Mesendoderm (in vitro differentiated cells): ENCODE measurements around the gene BBOX1.
"Not testable (repeated sequence)": the region's sequence is repeated elsewhere in the genome, so short reads cannot be mapped to it uniquely, and the experiment has no call there.

Experiments used
- DNase-seq: peaks from one replicate; pipeline ENCODE4 v3.0.0; 2013
- H2AK5ac ChIP-seq: 2 replicates; pipeline ENCODE4 v1.6.1; 2013; ENCODE audit warnings: low read length, inconsistent platforms
- H2BK120ac ChIP-seq: 2 replicates; pipeline ENCODE4 v1.6.1; 2013; ENCODE audit warnings: low read depth, mild to moderate bottlenecking, low read length, moderate library complexity, mixed read lengths
- H2BK15ac ChIP-seq: replicated peaks from 2 replicates; pipeline ENCODE4 v1.6.1; 2013; ENCODE audit warnings: low read depth, mild to moderate bottlenecking, moderate library complexity
- H2BK5ac ChIP-seq: 2 replicates; pipeline ENCODE4 v1.6.1; 2013; ENCODE audit warnings: low read length, inconsistent platforms
- H3K18ac ChIP-seq: 2 replicates; pipeline ENCODE4 v1.6.1; 2013; ENCODE audit warnings: mild to moderate bottlenecking, low read length, mixed read lengths
- H3K23ac ChIP-seq: one replicate; pipeline ENCODE4 v1.6.1; 2013; ENCODE audit warnings: low read length
- H3K27ac ChIP-seq: 2 replicates; pipeline ENCODE4 v1.5.1; 2013; ENCODE audit warnings: low read depth, mild to moderate bottlenecking, inconsistent platforms, low read length, moderate library complexity
- H3K27me3 ChIP-seq: 2 replicates; pipeline ENCODE4 v1.6.1; 2013; ENCODE audit warnings: low read length, control low read depth, mild to moderate bottlenecking, inconsistent platforms; ENCODE audit not compliant: insufficient read depth, poor library complexity
- H3K36me3 ChIP-seq: 2 replicates; pipeline ENCODE4 v1.6.1; 2013; ENCODE audit warnings: low read length, inconsistent platforms; ENCODE audit not compliant: control insufficient read depth, insufficient read depth
- H3K4ac ChIP-seq: one replicate; pipeline ENCODE4 v1.6.1; 2013; ENCODE audit warnings: low read depth, mild to moderate bottlenecking, low read length, moderate library complexity
- H3K4me1 ChIP-seq: 2 replicates; pipeline ENCODE4 v1.6.1; 2013; ENCODE audit warnings: low read depth, low read length, inconsistent platforms; ENCODE audit not compliant: control insufficient read depth
- H3K4me2 ChIP-seq: 2 replicates; pipeline ENCODE4 v1.6.1; 2013; ENCODE audit warnings: low read length
- H3K4me3 ChIP-seq: 2 replicates; pipeline ENCODE4 v1.5.1; 2013; ENCODE audit warnings: mild to moderate bottlenecking, low read length
- H3K56ac ChIP-seq: one replicate; pipeline ENCODE4 v1.6.1; 2013; ENCODE audit warnings: low read length
- H3K79me1 ChIP-seq: 2 replicates; pipeline ENCODE4 v1.6.1; 2013; ENCODE audit warnings: low read length, inconsistent platforms
- H3K79me2 ChIP-seq: 2 replicates; pipeline ENCODE4 v1.6.1; 2013; ENCODE audit warnings: mild to moderate bottlenecking, low read length; ENCODE audit not compliant: control insufficient read depth, insufficient read depth
- H3K9ac ChIP-seq: 2 replicates; pipeline ENCODE4 v1.6.1; 2013; ENCODE audit warnings: low read length, inconsistent platforms
- H4K5ac ChIP-seq: one replicate; pipeline ENCODE4 v1.6.1; 2013; ENCODE audit warnings: low read length
- H4K8ac ChIP-seq: one replicate; pipeline ENCODE4 v1.6.1; 2013; ENCODE audit warnings: low read depth, mild to moderate bottlenecking, control low read depth, low read length, moderate library complexity
- WGBS: extraction: QIAGEN DNeasy Blood & Tissue Kit; methylation state at CpG from one replicate; pipeline ENCODE4 v1.1.7; 2013; ENCODE audit warnings: low lambda C conversion rate, missing lambda C conversion rate; ENCODE audit not compliant: insufficient coverage; ENCODE audit errors: extremely low coverage; 5-methylcytosine and 5-hydroxymethylcytosine counted together

BBOX1 gene

DNA sequence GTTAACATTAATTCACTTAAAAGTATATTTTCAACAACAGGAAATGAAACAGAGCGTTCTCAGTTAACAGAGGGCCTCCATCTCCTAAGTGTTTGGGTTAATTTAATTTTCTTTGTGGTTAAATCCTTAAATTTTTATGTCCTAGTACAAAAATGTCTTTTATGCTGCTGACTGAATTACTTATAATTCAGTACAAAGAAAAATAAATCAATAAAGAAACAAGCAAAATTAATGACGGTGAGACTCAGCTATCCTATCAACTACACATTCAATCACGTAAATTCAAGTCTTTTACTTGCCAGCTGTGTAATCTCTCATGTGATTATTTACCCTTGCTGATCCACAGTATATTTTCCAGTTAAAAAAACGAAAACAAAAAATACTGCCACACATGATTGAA is 81.4 kb downstream of the BBOX1 start:
- Histone ChIP-seq H3K4me2 (no peak overlapping the region), H3K4me3 (no peak overlapping the region), H3K79me1 (no peaks in the 10 kb centered on the region), H2AK5ac (no peak overlapping the region), H3K18ac (no peak overlapping the region), H2BK120ac (no peak overlapping the region), H3K36me3 (no peaks in the 10 kb centered on the region), H3K27me3 (no peaks in the 10 kb centered on the region), H3K4me1 (no peaks in the 10 kb centered on the region), H3K4ac (no peak overlapping the region), H2BK15ac (no peak overlapping the region), H3K9ac (no peak overlapping the region), H3K56ac (no peak overlapping the region), H3K23ac (no peak overlapping the region), H3K27ac (no peak overlapping the region), H3K79me2 (no peaks in the 10 kb centered on the region), H4K5ac (no peak overlapping the region), H2BK5ac (no peak overlapping the region), H4K8ac (no peak overlapping the region)
- no peak for DNase-seq
- WGBS, result no CpG with 5 or more reads among the region's 4 CpGs

DNA sequence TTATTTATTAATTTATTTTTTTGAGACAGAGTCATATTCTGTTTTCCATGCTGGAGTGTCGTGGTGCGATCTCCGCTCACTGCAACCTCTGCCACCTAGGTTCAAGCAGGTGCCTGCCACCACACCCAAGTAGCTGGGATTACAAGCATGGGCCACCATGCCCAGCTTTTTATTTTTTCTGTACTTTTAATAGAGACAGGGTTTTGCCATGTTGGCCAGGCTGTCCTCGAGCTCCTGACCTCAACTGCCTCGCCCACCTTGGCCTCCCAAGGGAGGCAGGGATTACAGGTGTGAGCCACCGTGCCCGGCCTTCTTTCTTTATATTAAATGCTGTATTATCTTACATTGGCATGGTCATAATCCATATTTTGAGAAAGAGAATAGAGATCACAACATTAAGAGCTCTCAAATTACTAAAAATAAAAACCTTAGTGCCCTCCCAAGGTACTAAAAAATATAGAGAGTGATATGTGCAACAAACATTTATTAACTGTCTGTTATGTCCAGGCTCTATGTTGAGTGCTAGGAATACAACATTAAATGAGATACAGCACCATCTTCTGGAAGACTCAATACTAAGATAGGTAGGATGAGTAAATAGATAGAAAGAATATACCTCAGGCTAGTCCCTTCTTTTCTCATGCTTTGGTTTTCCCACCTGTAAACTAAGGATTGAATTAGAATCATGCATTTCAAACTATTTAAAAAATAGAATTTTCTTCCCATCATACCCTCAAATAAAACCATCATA is 84.1 kb downstream of the BBOX1 start:
- Histone ChIP-seq H3K27me3 (no peaks in the 10 kb centered on the region), H3K27ac (no peak overlapping the region), H3K23ac (no peak overlapping the region), H3K4me2 (no peak overlapping the region), H2BK120ac (no peak overlapping the region), H3K4me3 (no peak overlapping the region), H3K4ac (no peak overlapping the region), H3K79me2 (no peaks in the 10 kb centered on the region), H3K18ac (no peak overlapping the region), H2AK5ac (no peak overlapping the region), H3K9ac (no peak overlapping the region), H4K8ac (no peak overlapping the region), H4K5ac (no peak overlapping the region), H2BK5ac (no peak overlapping the region), H3K56ac (no peak overlapping the region), H3K79me1 (no peaks in the 10 kb centered on the region), H2BK15ac (no peak overlapping the region), H3K36me3 (no peaks in the 10 kb centered on the region), H3K4me1 (no peaks in the 10 kb centered on the region)
- WGBS, result no CpG with 5 or more reads among the region's 7 CpGs
- peak; percentile 8 for DNase-seq

DNA sequence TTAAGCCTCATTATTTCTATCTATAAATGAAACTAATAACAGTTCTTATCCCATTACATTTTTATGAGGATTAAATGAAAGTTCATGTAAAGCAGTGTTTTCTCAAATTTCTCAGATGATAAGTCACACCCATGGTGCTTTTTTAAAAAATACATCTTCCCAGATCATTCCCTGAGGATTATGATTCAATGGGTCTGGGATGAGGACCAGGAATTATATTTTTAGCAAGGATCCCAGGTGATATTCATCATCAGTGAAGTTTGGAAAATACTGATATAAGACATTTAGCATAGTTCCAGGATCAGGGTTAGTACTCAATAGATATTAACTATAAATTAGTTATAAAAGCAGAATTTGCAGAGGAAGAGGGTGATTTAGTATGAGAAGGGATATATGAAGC is 89.1 kb downstream of the BBOX1 start:
- Histone ChIP-seq H4K5ac (no peak overlapping the region), H3K79me2 (no peaks in the 10 kb centered on the region), H3K79me1 (no peaks in the 10 kb centered on the region), H2BK120ac (no peak overlapping the region), H3K27ac (no peak overlapping the region), H3K36me3 (no peaks in the 10 kb centered on the region), H3K4me2 (no peak overlapping the region), H4K8ac (no peak overlapping the region), H3K4ac (no peak overlapping the region), H3K9ac (no peak overlapping the region), H2BK15ac (no peak overlapping the region), H2BK5ac (no peak overlapping the region), H3K27me3 (no peaks in the 10 kb centered on the region), H3K4me1 (no peaks in the 10 kb centered on the region), H3K4me3 (no peak overlapping the region), H3K23ac (no peak overlapping the region), H3K56ac (no peak overlapping the region), H3K18ac (no peak overlapping the region), H2AK5ac (no peak overlapping the region)
- no peak for DNase-seq

DNA sequence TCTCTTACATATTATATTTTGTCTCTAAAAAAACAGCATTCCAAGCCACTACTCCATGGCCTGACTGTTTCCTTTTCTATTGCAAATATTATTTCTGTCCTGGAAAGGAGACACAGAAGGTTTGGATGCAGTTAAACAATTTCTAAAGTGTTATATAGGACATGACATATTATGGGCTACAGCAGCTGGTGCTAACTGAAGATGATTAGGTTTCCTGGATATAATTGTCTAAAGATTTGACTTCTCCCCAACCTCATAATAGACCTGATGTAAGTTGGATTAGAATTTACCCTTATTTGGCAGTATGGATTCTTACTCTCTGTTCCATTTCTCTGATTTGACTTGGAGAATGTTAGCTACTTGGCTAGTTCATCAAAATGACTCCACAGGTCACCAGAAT is 90.2 kb downstream of the BBOX1 start:
- Histone ChIP-seq H3K4ac (no peak overlapping the region), H3K4me2 (no peak overlapping the region), H2AK5ac (no peak overlapping the region), H3K18ac (no peak overlapping the region), H3K4me1 (no peaks in the 10 kb centered on the region), H3K79me1 (no peaks in the 10 kb centered on the region), H3K56ac (no peak overlapping the region), H3K9ac (no peak overlapping the region), H2BK5ac (no peak overlapping the region), H4K8ac (no peak overlapping the region), H2BK120ac (no peak overlapping the region), H3K23ac (no peak overlapping the region), H3K27me3 (no peaks in the 10 kb centered on the region), H4K5ac (no peak overlapping the region), H2BK15ac (no peak overlapping the region), H3K27ac (no peak overlapping the region), H3K4me3 (no peak overlapping the region), H3K36me3 (no peaks in the 10 kb centered on the region), H3K79me2 (no peaks in the 10 kb centered on the region)
- DNase-seq, result no peak

DNA sequence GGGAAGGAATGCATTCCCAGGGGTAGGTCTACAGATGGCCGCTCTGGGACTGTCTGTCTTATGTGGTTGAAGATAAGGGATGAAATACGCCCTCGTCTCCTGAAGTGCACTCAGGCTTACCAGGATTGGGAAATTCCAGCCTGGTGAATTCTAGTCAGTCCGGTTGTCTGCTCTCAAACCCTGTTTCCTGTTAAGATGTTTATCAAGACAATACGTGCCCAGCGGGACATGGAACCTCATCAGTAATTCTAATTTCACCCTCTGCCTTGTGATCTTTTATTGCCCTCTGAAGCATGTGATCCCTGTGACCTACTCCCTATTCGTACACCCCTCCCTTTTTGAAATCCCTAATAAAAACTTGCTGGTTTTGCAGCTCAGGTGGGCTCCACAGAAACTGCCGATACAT is 95.3 kb downstream of the BBOX1 start:
- H3K56ac ChIP-seq, H3K4me3 ChIP-seq, H3K79me1 ChIP-seq, H2AK5ac ChIP-seq, H3K36me3 ChIP-seq, H3K9ac ChIP-seq, H3K4me1 ChIP-seq, H3K27ac ChIP-seq, H2BK120ac ChIP-seq, H2BK5ac ChIP-seq, H2BK15ac ChIP-seq, H4K5ac ChIP-seq, H3K23ac ChIP-seq, H3K4me2 ChIP-seq, H3K79me2 ChIP-seq, H3K27me3 ChIP-seq, H4K8ac ChIP-seq, H3K4ac ChIP-seq, H3K18ac ChIP-seq: not testable (repeated sequence)
- WGBS, result no CpG with 5 or more reads among the region's 8 CpGs
- peak; percentile 21 for DNase-seq

DNA sequence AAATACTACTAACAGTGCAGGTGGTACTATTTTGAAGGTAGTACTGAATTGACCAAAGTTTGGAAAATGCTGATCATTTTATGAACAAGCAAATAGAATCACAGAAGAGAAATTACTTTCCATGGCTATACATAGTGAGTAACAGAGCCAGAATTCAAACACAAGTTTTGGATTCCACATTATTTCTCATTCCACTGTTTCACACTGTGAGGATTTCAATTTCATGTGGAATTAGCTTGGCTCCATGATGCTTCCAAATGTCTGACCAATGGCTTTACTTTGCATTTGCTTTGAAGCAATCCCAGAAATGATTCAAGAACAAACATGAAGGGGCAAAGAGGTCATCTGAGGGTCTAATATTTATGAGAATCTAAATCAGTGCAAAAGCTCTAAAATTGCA is 98.1 kb downstream of the BBOX1 start:
- Histone ChIP-seq H3K18ac (no peak overlapping the region), H3K36me3 (no peaks in the 10 kb centered on the region), H2BK5ac (no peak overlapping the region), H2AK5ac (no peak overlapping the region), H3K4me1 (no peaks in the 10 kb centered on the region), H3K79me2 (no peaks in the 10 kb centered on the region), H3K4me2 (no peak overlapping the region), H3K27ac (no peak overlapping the region), H3K79me1 (no peaks in the 10 kb centered on the region), H3K56ac (no peak overlapping the region), H2BK120ac (no peak overlapping the region), H3K27me3 (no peaks in the 10 kb centered on the region), H3K23ac (no peak overlapping the region), H3K4ac (no peak overlapping the region), H4K5ac (no peak overlapping the region), H3K9ac (no peak overlapping the region), H4K8ac (no peak overlapping the region), H2BK15ac (no peak overlapping the region), H3K4me3 (no peak overlapping the region)
- no peak for DNase-seq
